Measurements from ENCODE around the gene METTL26.

The METTL26 gene
- long read RNA-seq, transcript METTL26-211 (5 exons, 588 nt), result minor isoform, 23 of 93 reads
- long read RNA-seq, transcript METTL26-201 (6 exons, 794 nt), result major isoform, 27 of 93 reads
- long read RNA-seq, transcript METTL26-206 (3 exons, 1,710 nt), result minor isoform, 7 of 93 reads
- long read RNA-seq, transcript METTL26-202 (3 exons, 544 nt), result minor isoform, 6 of 93 reads
- long read RNA-seq, partial matches to known transcripts, result 5 of 93 reads
- long read RNA-seq, other reads (novel, unspliced or antisense), result 19 of 93 reads

DNA sequence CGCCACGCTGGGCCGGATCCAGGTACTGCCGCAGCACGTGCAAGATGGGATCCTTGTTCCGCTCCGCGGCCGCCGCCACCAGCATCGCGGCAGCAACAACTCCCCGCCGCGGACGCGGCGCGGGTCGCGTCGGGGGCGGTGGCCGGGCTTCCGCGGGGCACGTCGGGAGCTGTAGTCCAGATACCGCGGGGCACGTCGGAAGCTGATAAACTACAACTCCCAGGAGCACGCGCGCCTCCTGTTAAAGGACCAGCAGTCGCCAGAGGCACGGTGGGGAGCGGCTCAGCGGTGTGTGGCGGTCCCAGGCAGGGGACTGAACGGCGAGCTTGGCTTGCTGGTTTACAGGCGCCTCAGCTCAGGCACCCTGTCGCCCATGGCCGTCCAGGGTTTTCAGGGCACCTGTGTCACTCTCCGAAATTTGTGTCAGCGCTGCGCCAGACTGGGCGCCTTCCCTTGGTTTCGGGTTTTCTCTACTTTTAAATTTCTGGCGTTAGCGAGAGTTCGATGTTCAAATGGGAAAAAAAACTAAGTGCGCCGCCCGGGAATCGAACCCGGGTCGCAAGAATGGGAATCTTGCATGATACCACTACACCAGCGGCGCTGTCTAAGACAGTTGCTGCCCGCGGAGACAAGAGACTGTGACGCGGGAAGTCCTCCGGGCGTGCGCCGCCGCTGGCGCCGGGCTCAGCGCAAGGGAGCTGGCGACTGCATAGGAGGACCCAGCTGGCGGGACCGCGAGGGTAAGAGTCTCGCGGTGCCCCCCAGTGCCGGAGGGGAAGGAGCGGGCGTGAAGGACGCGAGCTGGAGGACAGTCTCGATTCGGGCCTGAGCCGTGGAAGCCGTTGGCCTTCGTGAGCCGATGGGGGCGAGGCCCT lies at the start of gene METTL26:
Gene METTL26, minus strand, starts transcription at position 100 of the 875 bp plus-strand sequence. Its CDS starts 15 bp downstream, at position 85.
- H3K27ac ChIP-seq (replicated peaks), result peak within 1 kb of the TSS; percentile 85
- no peak for TF ChIP-seq REST (IDR thresholded peaks at IDR 0.05; ENCODE audit: insufficient replicate concordance, low read depth)
- peak; percentile 61; the same call in 1 of the 2 replicates for TF ChIP-seq POLR2AphosphoS5 (IDR thresholded peaks at IDR 0.05; ENCODE audit: low read depth)
- peak; percentile 10; the same call in 1 of the 2 replicates for TF ChIP-seq GABPA (IDR thresholded peaks at IDR 0.05; ENCODE audit: low read depth)
- peak; percentile 20; the same call in 1 of the 2 replicates for TF ChIP-seq SPI1 (IDR thresholded peaks at IDR 0.05; ENCODE audit: borderline replicate concordance, low read depth)
- no peak for TF ChIP-seq CTCF (IDR thresholded peaks at IDR 0.05; ENCODE audit: insufficient read depth, low read length)
- H3K27me3 ChIP-seq (ENCODE audit: insufficient read depth, poor library complexity, severe bottlenecking), result no peaks in the 10 kb centered on the region
- peak; percentile 95 to 96 for DNase-seq (ENCODE audit: low read depth in 1 of 2, low spot score in 1 of 2)
- H3K4me3 ChIP-seq (replicated peaks; ENCODE audit: insufficient read depth, low read length), result peak within 1 kb of the TSS; percentile 72

- peak overlapping the region; percentile 96 for H3K27ac ChIP-seq (replicated peaks)
- TF ChIP-seq REST (IDR thresholded peaks at IDR 0.05; ENCODE audit: insufficient replicate concordance, low read depth) (no peak), SPI1 (IDR thresholded peaks at IDR 0.05; ENCODE audit: borderline replicate concordance, low read depth) (peak; percentile 32; the same call in 1 of the 2 replicates), POLR2AphosphoS5 (IDR thresholded peaks at IDR 0.05; ENCODE audit: low read depth) (peak; percentile 81)
- H3K27me3 ChIP-seq (ENCODE audit: insufficient read depth, poor library complexity, severe bottlenecking), result no peaks in the 10 kb centered on the region
- peak overlapping the region; percentile 47 for H3K4me3 ChIP-seq (replicated peaks; ENCODE audit: insufficient read depth, low read length)
- peak; percentile 90 to 94 for DNase-seq (ENCODE audit: low read depth in 1 of 2, low spot score in 1 of 2)
These were observed 49.0 kb upstream of the METTL26 start for GRCh38 chr16:684961-685696.

- no peaks in the 10 kb centered on the region for H3K27me3 ChIP-seq (ENCODE audit: insufficient read depth, poor library complexity, severe bottlenecking)
- TF ChIP-seq CTCF (IDR thresholded peaks at IDR 0.05; ENCODE audit: insufficient read depth, low read length) (no peak), SPI1 (IDR thresholded peaks at IDR 0.05; ENCODE audit: borderline replicate concordance, low read depth) (peak; percentile 25; the same call in 1 of the 2 replicates), REST (IDR thresholded peaks at IDR 0.05; ENCODE audit: insufficient replicate concordance, low read depth) (no peak), POLR2AphosphoS5 (IDR thresholded peaks at IDR 0.05; ENCODE audit: low read depth) (peak; percentile 62), GABPA (IDR thresholded peaks at IDR 0.05; ENCODE audit: low read depth) (peak; percentile 93)
- peak within 1 kb of the TSS; percentile 47 for H3K4me3 ChIP-seq (replicated peaks; ENCODE audit: insufficient read depth, low read length)
- peak; percentile 93 to 99 for DNase-seq (ENCODE audit: low read depth in 1 of 2, low spot score in 1 of 2)
- peak within 1 kb of the TSS; percentile 96 for H3K27ac ChIP-seq (replicated peaks)
These were observed 48.1 kb upstream of the METTL26 start, which contains the start of gene JMJD8 for GRCh38 chr16:684071-684794. TSS of gene JMJD8 (minus strand) at chr16:684334. CDS start at chr16:684319, 15 bp downstream.
